ENCODE results near the gene HMCN2.

The HMCN2 gene

DNA sequence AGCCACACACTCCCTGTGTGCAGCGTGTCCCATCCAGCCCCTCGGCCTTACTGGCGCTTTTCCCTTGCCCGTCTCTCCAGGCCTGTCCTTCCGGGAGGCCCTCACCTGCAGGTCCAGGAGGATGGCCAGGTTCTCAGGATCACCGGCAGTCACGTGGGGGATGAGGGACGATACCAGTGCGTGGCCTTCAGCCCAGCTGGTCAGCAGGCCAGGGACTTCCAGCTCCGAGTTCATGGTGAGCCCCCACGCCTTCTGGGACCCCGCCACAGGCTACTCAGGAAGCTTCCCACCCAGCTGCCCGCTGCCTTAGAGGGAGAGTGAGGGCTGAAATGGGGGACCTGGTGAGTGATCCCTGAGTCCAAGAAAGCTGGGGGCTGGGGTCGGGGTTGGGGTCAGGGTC, 85.8 kb downstream of the HMCN2 start:
- no peak for DNase-seq

DNA sequence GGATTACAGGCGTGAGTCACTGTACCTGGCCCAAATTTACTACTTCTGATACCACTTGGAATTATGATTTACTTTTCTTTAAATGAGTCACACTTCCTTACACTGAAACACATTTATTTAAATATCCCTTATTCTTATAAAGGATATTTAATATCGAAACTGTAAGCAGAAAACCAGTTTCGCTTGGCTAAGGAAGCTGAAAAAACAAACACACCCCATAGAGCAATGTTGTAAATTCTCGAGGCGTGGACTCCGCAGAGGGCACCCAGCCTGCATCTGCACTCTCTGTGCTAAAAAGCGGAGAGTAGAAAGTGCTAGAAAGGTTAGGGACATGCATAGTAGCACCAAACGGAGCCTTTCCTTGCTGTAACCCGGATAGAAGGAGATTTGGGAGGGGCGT, 86.5 kb downstream of the HMCN2 start:
- DNase-seq, result no peak

DNA sequence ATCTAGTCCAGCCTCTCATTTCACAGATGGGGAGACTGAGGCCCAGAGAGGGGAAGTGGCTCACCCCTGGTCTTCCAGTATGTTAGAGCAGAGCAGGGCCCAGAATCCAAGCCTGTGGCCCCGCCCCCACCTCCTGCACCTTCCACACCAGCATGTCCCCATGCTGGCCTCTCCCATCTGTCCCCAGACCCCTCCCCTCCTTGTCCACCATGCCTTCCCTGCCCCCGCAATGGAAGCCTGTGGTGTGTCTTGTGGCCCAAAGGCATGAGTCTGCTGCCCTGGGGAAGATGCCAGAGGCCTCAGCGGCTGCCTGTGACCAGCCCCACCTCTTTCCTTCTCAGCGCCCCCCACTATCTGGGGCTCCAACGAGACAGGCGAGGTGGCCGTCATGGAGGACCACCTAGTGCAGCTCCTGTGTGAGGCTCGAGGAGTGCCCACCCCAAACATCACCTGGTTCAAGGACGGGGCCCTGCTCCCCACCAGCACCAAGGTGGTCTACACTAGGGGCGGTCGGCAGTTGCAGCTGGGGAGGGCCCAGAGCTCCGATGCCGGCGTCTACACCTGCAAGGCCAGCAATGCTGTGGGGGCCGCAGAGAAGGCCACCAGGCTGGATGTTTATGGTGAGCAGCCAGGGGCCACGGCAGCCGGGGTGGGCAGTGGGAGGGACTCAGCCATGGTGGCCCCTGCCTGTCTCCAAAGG, 87.2 kb downstream of the HMCN2 start:
- DNase-seq, result no peak

DNA sequence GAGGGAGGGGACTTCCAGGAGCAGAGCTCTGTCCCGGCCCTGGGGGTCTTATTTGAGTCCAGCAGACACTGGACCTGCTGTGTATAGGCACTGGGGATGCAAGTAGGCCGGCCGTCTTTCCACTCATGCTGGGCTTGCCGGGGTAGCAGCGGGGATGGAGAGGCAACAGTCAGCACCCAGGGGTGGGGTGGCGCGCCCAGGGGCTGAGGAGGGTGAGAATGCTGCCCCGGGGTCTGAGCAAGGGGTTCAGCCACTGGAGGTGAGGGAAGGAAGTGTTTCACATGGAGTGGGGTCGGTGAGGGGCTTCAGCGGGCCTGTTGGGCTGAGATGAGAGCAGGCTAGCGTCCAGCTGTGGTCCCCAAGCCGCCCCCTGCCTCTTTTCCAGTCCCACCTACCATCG, 88.8 kb downstream of the HMCN2 start:
- no peak for DNase-seq

DNA sequence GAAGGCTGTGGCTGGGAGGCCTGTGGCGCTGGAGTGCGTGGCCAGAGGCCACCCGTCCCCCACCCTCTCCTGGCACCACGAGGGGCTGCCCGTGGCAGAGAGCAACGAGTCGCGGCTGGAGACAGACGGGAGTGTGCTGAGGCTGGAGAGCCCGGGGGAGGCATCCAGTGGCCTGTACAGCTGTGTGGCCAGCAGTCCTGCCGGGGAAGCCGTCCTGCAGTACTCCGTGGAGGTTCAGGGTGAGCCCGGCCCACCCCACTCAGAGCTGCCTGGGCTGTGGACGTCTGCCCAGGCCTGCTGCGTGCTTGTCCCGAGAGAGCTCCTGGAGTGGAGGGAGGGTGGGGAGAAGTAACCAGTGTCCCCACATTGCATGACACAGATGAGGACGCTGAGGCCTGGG, 89.2 kb downstream of the HMCN2 start:
- no peak for DNase-seq

DNA sequence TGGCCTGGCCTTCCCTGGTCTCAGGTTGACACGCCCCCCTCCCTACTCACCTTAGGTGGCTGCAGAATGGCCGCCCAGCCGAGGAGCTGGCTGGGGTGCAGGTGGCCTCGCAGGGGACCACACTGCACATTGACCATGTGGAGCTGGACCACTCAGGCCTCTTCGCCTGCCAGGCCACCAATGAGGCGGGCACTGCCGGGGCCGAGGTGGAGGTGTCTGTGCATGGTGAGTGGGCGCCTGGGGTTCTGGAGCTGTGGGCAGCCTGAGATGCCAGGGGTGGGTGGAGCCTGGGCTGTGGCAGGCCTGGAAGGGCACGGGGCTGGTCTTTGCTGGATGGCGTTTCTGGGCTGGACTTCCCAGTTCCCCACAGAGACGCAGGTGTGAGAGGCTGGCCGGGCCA, 90.5 kb downstream of the HMCN2 start:
- no peak for DNase-seq

DNA sequence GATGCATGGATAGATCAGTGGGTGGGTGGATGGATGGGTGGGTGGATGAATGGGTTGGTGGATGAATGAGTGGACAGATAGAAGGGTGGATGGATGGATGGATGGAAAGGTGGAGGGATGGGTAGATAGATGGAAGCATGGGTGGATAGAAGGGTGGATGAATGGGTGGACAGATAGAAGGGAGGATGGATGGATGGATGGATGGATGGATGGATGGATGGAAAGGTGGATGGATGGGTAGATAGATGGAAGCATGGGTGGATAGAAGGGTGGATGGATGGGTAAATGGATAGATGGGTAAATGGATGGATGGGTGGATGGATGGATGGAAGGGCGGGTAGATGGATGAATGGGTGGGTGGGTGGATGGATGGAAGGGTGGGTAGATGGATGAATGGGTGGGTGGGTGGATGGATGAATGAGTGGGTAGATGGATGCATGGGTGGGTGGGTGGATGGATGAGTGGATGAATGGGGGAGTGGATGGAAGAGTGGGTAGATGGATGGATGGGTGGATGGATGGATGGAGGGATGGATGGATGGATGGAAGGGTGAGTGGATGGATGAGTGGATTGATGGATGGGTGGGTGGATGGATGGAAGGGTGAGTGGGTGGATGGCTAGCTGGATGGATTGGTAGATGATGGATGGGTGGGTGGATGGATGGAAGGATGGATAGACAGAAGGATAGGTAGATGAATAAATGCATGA, 91.5 kb downstream of the HMCN2 start:
- DNase-seq, result no peak

DNA sequence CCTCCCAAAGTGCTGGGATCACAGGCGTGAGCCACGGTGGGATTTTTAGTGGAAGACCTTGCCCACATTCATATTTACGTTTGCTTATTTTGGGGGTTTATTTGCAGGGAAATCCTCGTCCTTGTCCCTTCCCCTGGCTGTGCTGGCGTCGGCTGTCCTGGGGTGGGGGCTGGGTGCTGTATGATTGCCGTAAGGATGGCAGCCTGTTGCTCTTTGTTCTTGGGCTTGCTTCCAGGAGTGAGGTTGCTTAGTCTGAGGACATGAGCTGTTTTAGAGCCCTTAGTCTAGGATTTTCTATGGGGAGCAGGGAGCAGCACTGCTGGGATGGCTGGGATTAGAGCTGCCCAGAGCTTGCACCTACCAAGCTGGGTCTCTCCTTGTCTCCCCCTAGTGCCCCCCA, 93.4 kb downstream of the HMCN2 start:
- DNase-seq, result no peak

DNA sequence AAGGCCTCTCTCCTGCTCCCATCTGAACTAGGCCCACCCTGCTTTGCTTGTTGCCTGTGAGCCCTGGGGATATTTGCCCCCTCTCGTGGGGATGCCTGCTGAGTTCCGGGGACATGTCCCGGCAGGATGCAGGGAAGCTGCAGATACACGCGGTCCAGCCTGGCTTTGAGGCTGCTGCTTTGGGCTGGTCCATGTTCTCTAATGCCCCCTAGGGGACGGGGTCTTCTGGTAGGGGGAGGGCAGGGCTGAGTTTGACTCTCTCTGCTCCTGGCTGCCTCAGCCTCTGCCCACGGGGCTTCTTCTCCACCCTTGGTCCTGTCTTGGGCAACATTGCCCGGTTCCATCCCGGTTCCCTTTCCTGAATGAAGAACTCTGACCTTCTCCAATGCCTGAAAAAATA, 94.3 kb downstream of the HMCN2 start:
- DNase-seq, result no peak

DNA sequence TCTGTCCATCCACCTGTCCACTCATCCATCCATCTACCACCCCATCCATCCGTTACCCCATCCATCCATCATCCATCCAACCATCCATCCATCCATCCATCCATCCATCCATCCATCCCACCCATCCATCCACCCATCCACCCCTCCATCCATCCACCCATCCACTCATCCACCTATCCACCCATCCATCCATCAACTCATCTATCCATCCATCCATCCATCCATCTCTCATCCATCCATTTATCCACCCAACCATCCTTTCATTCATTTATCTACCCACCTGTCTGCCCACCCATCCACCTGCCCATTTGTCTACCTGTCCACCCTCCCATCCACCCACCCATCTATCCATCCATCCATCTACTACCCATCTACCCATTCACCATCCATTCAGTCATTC, 95.1 kb downstream of the HMCN2 start:
- DNase-seq, result no peak

DNA sequence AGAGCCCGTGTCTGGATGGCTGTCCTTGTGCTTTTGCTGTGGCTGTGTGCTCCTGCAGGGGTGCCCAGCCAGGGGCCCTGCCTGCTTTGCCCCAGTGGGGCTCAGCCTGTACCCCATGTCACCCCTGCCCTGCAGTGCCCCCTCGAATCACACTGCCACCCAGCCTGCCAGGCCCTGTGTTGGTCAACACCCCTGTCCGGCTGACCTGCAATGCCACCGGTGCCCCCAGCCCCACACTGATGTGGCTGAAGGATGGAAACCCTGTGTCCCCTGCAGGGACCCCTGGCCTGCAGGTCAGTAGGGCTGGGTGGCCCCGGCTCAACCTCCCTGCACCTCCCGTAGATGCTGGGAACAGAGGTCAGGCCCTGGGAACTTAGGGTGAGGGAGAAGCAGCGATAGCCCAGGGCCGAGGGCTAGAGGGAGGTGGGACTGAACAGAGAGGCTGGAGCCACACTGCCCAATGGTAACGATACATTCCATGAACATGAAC, 96.4 kb downstream of the HMCN2 start:
- no peak for DNase-seq

DNA sequence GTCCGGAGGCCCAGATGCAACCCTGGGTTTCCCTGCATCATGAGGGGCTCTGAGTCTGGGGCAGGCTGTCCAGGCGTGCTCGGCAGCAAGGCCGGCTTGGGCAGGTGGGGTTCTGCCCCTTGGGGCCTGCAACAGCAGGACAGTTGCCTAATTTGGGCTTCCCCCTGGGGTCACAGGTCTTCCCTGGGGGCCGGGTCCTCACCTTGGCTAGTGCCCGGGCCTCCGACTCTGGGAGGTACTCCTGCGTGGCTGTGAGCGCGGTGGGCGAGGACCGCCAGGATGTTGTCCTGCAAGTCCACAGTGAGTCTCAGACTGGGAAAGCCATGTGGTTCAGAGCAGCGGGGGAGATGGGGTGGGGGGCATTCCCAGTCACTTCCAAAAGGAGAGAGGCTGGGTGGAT, 97.1 kb downstream of the HMCN2 start:
- DNase-seq, result no peak

DNA sequence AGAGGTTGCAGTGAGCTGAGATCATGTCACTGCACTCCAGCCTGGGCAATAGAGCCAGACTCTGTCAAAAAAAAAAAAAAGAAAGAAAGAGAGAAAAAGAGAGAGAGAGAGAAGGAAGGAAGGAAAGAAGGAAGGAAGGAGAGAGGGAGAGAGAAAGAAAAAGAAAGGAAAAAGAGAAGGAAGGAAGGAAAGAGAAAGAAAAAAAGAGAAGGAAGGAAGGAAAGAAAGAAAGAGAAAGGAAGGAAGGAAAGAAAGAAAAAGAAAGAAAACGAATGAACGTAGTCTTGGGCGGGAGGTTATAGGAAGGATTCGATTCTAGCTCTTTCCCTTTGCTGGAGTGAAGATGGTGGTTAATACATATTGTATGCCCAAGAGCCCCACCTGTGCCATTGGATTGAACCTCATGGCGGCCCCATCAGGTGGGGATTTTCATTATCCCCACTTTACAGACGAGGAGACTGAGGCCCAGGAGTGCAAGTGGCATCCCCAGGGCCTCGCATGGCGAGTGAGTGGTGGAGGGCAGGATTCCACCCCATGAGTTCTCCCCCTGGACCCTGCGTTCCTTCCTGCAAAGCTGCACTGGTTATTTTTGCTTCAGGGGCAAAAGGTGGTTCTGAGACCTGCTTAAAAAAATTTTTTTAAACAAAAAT, 98.3 kb downstream of the HMCN2 start:
- no peak for DNase-seq

DNA sequence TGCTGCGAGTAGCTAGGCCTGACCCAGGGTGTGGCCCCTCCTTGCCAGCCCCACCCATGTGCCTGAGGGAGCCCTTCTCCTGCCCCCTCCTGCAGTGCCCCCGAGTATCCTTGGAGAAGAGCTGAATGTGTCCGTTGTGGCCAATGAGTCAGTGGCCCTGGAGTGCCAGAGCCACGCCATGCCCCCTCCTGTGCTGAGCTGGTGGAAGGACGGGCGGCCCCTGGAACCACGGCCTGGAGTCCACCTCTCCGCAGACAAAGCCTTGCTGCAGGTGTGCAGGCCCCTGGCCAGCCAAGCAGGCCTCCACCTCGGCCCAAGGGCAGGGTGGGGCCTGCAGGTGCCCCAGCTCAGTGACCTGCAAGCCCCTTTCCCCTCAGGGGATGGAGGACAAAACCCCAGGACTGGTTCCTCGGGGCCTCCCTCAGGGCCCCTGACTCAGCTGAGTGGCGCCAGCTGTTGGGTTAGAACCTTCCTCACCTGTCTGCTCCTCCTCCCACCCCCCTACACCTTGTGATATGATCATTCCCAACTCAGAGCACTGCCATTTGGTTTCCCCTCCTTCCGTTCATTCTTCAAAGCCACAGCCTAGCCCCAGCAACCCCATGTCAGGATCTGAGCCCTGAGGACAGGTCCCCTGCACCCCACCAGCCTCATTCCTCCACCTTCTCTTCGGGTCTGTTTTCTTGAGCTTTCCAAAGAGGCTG, 99.2 kb downstream of the HMCN2 start:
- no peak for DNase-seq

DNA sequence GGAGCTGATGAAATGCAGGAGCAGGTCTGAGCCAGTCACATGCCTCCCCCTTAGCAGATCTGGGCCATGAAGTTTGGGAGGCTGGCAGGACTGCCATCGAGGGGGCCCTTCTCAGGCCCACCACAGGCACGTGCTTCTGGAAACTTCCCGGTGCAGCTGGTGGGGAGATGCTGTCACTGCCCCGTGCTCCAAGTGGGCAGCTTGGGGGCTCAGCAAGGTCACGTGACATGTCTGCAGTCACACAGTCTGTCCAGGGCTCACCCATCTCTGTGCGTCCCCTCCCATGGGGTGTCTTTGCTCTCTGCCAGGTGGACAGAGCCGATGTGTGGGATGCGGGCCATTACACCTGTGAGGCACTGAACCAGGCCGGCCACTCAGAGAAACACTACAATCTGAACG, 99.8 kb downstream of the HMCN2 start:
- no peak for DNase-seq

DNA sequence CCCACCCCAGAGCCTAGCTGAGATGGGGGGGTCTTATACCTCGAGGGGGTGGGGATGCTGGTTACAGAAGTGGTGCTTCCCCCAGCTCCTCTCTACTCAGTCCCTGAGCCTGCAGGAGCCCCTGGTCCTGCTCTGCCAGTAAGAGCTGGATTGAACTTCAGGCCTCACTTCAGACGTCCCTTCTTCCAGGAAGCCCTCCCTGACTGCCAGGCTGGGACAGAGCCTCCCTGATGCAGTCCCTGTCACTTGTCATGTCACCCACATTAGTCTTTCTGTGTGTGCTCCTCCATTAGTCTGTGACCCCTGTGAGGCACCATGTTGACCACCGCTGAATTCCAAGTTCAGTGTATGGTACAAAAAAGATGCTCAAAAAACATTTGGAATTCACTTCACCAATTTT, 100.5 kb downstream of the HMCN2 start:
- DNase-seq, result no peak

DNA sequence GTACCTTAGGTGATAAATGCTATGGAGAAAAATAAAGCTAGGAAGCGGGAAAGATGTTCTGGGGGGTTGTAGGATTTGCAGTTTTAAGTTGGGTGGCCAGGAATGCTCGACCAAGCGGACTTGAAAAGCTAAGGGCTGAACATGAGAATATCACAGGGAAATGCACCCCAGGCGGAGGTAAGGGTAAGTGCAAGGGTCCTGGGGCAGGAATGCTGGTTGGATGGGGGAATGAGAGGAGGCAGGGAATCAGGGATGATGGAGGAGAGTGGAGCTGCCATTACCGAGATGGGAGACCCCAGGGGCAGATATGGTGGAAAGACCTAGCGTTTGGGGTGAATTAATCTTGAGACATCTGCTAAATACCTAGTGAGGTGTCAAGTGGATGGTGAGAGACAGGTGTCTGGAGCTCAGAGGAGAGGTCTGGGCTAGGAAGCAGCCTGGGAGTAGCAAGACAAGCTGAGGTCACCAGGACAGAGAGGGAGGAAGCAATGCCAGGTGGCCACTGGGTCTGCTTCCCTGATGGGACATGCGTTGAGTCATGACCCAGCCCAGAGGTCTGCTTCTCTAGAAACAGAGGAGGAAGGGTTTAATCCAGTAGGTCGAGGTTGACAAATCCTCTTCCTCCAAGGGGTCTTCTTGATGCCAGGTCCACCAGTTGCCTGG, 101.5 kb downstream of the HMCN2 start:
- no peak for DNase-seq

DNA sequence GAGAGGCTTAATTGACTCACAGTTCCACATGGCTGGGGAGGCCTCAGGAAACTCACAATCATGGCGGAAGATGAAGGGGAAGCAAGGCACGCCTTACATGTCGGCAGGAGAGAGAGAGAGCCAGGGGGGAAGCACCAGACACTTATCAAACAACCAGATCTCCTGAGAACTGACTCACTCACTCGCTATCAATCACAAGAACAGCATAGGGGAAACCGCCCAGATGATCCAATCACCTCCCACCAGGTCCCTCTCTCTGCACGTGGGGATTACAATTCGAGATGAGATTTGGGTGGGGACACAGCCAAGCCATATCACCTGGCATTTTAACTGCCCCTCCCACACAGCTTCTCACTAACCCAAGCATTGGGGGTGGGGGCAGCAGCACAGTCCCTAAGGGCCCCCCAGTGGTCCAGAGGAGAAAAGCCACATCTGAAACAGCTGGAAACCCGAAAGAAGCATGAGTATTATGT, 103.1 kb downstream of the HMCN2 start:
- no peak for DNase-seq

DNA sequence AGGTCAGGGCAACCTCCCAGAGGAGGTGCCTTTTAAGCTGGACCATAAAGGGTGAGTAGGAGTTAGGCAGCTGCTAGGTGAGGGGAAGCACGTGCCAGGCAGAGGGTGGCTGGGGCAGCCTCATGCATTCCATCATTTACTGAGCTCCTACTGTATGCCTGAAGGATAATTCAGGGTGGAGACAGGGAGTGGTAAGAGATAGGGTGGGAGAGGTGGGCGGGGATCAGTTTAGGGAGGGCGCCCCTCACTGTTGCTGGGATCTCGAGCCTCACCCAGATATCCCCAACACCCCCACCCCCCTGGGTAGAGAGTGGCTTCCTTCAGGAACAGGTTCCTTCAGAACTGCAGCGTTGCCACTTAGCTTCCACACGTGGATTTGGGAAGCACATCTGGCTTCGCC, 104.7 kb downstream of the HMCN2 start:
- DNase-seq, result no peak

DNA sequence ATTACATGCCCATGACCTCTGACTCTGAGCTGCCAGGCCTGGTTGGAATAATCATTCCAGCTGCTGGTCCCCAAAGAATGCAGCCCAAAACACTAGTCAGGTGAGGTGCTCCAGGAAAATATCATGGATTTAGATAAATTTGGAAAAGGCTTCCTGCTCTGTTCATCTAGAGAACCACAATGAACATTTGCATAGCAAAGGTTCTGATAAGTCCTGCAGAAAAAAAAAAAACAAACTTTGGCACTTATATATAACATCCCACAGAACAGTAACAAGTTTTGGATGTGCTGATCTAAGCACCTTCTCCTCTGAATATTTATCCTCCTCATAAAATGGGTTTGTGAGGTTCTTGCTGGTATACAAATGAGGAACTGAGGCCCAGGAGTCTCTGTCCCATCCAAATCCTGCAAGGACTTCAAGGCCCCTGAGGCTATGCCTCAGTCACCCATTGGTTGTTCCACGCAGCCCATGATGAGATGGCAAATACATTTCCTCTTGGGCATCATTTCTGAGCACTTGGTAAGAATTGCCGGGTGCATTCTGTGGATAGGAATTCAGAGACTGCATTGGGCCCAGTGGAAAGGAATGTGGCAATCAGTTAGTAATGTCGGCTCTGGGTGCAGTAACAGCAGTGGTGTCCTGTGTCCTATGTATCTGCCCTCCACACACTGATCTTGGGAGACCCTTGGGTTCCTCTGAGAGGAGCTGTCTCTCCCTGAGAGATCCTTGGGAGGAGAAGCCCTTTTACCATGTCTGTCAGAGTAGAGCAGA, 105.8 kb downstream of the HMCN2 start:
- DNase-seq, result no peak

DNA sequence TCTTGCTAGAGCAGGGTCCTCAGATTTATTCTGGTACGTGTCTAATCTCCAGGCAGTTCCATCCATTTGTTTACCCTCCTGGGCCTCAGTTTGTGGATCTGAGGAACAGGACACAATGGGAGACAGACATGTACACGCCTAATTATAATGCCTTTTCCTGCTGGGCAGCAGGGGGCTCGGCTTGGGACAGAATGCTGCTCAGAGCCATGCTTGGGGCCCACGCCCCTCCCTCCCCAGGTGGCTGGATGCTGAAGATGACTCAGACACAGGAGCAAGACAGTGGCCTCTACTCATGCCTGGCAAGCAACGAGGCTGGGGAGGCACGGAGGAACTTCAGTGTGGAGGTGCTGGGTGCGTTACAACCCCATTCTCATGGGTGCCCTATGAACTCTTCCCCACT, 106.5 kb downstream of the HMCN2 start:
- DNase-seq, result no peak

DNA sequence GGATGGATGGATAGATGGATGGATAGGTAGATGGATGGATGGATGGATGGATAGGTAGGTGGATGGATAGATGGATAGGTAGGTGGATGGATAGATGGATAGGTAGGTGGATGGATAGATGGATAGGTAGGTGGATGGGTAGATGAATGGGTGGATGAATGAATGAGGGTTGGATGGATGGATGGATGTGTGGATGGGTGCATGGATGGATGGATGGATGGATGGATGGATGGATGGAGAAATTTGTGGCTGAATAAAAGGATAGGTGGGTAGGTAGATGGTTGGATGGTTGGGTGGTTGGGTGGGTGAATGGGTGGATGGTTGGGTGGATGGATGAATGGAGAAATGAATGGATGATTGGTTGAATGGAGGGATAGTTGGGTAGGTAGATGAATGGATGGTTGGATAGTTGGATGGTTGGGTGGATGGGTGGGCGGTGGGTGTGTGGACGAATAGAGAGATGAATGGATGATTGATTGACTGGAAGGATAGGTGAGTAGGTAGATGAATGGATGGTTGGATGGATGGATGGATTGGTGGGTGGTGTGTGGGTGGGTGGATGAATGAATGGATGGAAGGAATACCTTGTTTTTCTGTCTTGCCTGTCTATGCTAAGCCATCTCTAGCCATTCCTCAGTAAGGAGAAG, 108.2 kb downstream of the HMCN2 start:
- DNase-seq, result no peak

All from activated CD4-positive, alpha-beta T cell treated with anti-CD3 and anti-CD28 coated beads, Interleukin-2, amount 50 U/mL, for 1 hour (primary cell).